HUES6 (cell line): ENCODE results near the gene PARD3B.
A peak's percentile ranks its signal among the peaks of the same experiment; 100 is the strongest.
"Not testable (repeated sequence)": the region's sequence is repeated elsewhere in the genome, so short reads cannot be mapped to it uniquely, and the experiment has no call there.

Source experiments
- H3K27ac ChIP-seq: 2 replicates; pipeline ENCODE4 v1.7.0; 2013; ENCODE audit warnings: low read depth, mild to moderate bottlenecking, low read length, inconsistent platforms
- H3K27me3 ChIP-seq: 2 replicates; pipeline ENCODE4 v1.6.1; 2013; ENCODE audit warnings: low read length; ENCODE audit not compliant: control insufficient read depth, insufficient read depth
- H3K36me3 ChIP-seq: 2 replicates; pipeline ENCODE4 v1.6.1; 2013; ENCODE audit warnings: low read length; ENCODE audit not compliant: control insufficient read depth, insufficient read depth
- H3K4me1 ChIP-seq: 2 replicates; pipeline ENCODE4 v1.6.1; 2013; ENCODE audit warnings: low read length; ENCODE audit not compliant: control insufficient read depth, insufficient read depth
- H3K4me3 ChIP-seq: 2 replicates; pipeline ENCODE4 v1.5.1; 2013; ENCODE audit warnings: low read depth, low read length
- H3K9ac ChIP-seq: one replicate; pipeline ENCODE4 v1.6.1; 2013; ENCODE audit warnings: mild to moderate bottlenecking, low read length
- H3K9me3 ChIP-seq: 2 replicates; pipeline ENCODE4 v1.6.1; 2013; ENCODE audit warnings: low read depth, low read length; ENCODE audit not compliant: control insufficient read depth, insufficient read depth

PARD3B gene

GRCh38 chr2:205474741-205475415, 929.6 kb downstream of the PARD3B start:
- Histone ChIP-seq H3K27me3 (no peaks in the 10 kb centered on the region), H3K27ac (no peak overlapping the region), H3K4me3 (no peak overlapping the region), H3K9me3 (no peaks in the 10 kb centered on the region), H3K4me1 (peaks cover 6% of the 10 kb centered on the region; the same call in 1 of the 2 replicates), H3K9ac (no peak overlapping the region), H3K36me3 (no peaks in the 10 kb centered on the region)

- Histone ChIP-seq H3K4me1 (peaks cover 6% of the 10 kb centered on the region; the same call in 1 of the 2 replicates), H3K27me3 (no peaks in the 10 kb centered on the region), H3K27ac (no peak overlapping the region), H3K36me3 (no peaks in the 10 kb centered on the region), H3K9ac (no peak overlapping the region), H3K4me3 (no peak overlapping the region), H3K9me3 (no peaks in the 10 kb centered on the region)
These were observed 930.1 kb downstream of the PARD3B start for GRCh38 chr2:205475416-205475768.

GRCh38 chr2:205477016-205477705, 931.9 kb downstream of the PARD3B start:
- Histone ChIP-seq H3K4me3 (no peak overlapping the region), H3K4me1 (peaks cover 6% of the 10 kb centered on the region), H3K36me3 (no peaks in the 10 kb centered on the region), H3K9ac (no peak overlapping the region), H3K27ac (no peak overlapping the region), H3K9me3 (no peaks in the 10 kb centered on the region), H3K27me3 (no peaks in the 10 kb centered on the region)

GRCh38 chr2:205481861-205482260, 936.6 kb downstream of the PARD3B start:
- H3K27ac ChIP-seq: no peak overlapping the region
- H3K9ac ChIP-seq: no peak overlapping the region
- no peaks in the 10 kb centered on the region for H3K36me3 ChIP-seq
- H3K9me3 ChIP-seq: no peaks in the 10 kb centered on the region
- H3K27me3 ChIP-seq: no peaks in the 10 kb centered on the region
- H3K4me3 ChIP-seq: no peak overlapping the region
- peaks cover 33% of the 10 kb centered on the region for H3K4me1 ChIP-seq

GRCh38 chr2:205482399-205483081, 937.3 kb downstream of the PARD3B start:
- H3K4me1 ChIP-seq: peaks cover 33% of the 10 kb centered on the region
- H3K27ac ChIP-seq: no peak overlapping the region
- H3K4me3 ChIP-seq: no peak overlapping the region
- H3K27me3 ChIP-seq: no peaks in the 10 kb centered on the region
- H3K9ac ChIP-seq: no peak overlapping the region
- no peaks in the 10 kb centered on the region for H3K9me3 ChIP-seq
- no peaks in the 10 kb centered on the region for H3K36me3 ChIP-seq

- H3K9me3 ChIP-seq: no peaks in the 10 kb centered on the region
- H3K4me3 ChIP-seq: no peak overlapping the region
- H3K9ac ChIP-seq: no peak overlapping the region
- H3K4me1 ChIP-seq: peaks cover 33% of the 10 kb centered on the region
- H3K27ac ChIP-seq: no peak overlapping the region
- no peaks in the 10 kb centered on the region for H3K36me3 ChIP-seq
- H3K27me3 ChIP-seq: no peaks in the 10 kb centered on the region
These were observed 937.8 kb downstream of the PARD3B start for GRCh38 chr2:205483095-205483494.

- no peaks in the 10 kb centered on the region for H3K9me3 ChIP-seq
- H3K4me3 ChIP-seq: no peak overlapping the region
- no peaks in the 10 kb centered on the region for H3K36me3 ChIP-seq
- peaks cover 33% of the 10 kb centered on the region for H3K4me1 ChIP-seq
- H3K27ac ChIP-seq: no peak overlapping the region
- no peak overlapping the region for H3K9ac ChIP-seq
- H3K27me3 ChIP-seq: no peaks in the 10 kb centered on the region
These were observed 938.9 kb downstream of the PARD3B start for GRCh38 chr2:205484215-205484614.

GRCh38 chr2:205484764-205485163, 939.5 kb downstream of the PARD3B start:
- H3K4me1 ChIP-seq: peaks cover 33% of the 10 kb centered on the region
- H3K9ac ChIP-seq: no peak overlapping the region
- H3K27ac ChIP-seq: no peak overlapping the region
- no peak overlapping the region for H3K4me3 ChIP-seq
- H3K9me3 ChIP-seq: no peaks in the 10 kb centered on the region
- no peaks in the 10 kb centered on the region for H3K36me3 ChIP-seq
- H3K27me3 ChIP-seq: no peaks in the 10 kb centered on the region

- peaks cover 13% of the 10 kb centered on the region for H3K4me1 ChIP-seq
- not testable (repeated sequence) for H3K4me3 ChIP-seq, H3K27ac ChIP-seq, H3K36me3 ChIP-seq, H3K27me3 ChIP-seq, H3K9ac ChIP-seq, H3K9me3 ChIP-seq
These were observed 948.3 kb downstream of the PARD3B start for GRCh38 chr2:205493528-205493927.

- H3K27me3 ChIP-seq: no peaks in the 10 kb centered on the region
- H3K9ac ChIP-seq: no peak overlapping the region
- H3K36me3 ChIP-seq: no peaks in the 10 kb centered on the region
- H3K4me3 ChIP-seq: no peak overlapping the region
- peaks cover 13% of the 10 kb centered on the region for H3K4me1 ChIP-seq
- H3K9me3 ChIP-seq: no peaks in the 10 kb centered on the region
- H3K27ac ChIP-seq: no peak overlapping the region
These were observed 949.4 kb downstream of the PARD3B start for GRCh38 chr2:205494537-205495235.

- no peaks in the 10 kb centered on the region for H3K27me3 ChIP-seq
- H3K4me1 ChIP-seq: peaks cover 13% of the 10 kb centered on the region
- no peak overlapping the region for H3K9ac ChIP-seq
- no peak overlapping the region for H3K4me3 ChIP-seq
- no peaks in the 10 kb centered on the region for H3K36me3 ChIP-seq
- peak overlapping the region; percentile 47; the same call in 1 of the 2 replicates for H3K27ac ChIP-seq
- no peaks in the 10 kb centered on the region for H3K9me3 ChIP-seq
These were observed 950.5 kb downstream of the PARD3B start for GRCh38 chr2:205495819-205496218.
